Ishikawa (cell line): ENCODE data around the gene TTLL13.

Source experiments
- CEBPB ChIP-seq: IDR thresholded peaks from 2 replicates; pipeline ENCODE4 v1.6.1; 2012
- CREB1 ChIP-seq: IDR thresholded peaks from 2 replicates; pipeline ENCODE4 v1.6.1; 2012; ENCODE audit warnings: low read depth
- EGR1 ChIP-seq: IDR thresholded peaks from 2 replicates; pipeline ENCODE4 v1.6.1; 2012
- EP300 ChIP-seq: IDR thresholded peaks from 2 replicates; pipeline ENCODE4 v1.6.1; 2012; ENCODE audit warnings: borderline replicate concordance
- FOXM1 ChIP-seq: IDR thresholded peaks from 2 replicates; pipeline ENCODE4 v1.6.1; 2012; ENCODE audit warnings: low read depth, borderline replicate concordance
- NFIC ChIP-seq: IDR thresholded peaks from 2 replicates; pipeline ENCODE4 v1.6.1; 2012
- RAD21 ChIP-seq: IDR thresholded peaks from 2 replicates; pipeline ENCODE4 v1.6.1; 2012; ENCODE audit warnings: low read depth
- REST ChIP-seq: IDR thresholded peaks from 2 replicates; pipeline ENCODE4 v1.6.1; 2012; ENCODE audit warnings: low read depth, mild to moderate bottlenecking
- TAF1 ChIP-seq: IDR thresholded peaks from 2 replicates; pipeline ENCODE4 v1.6.1; 2012; ENCODE audit warnings: low read depth, mild to moderate bottlenecking
- TCF12 ChIP-seq: IDR thresholded peaks from 2 replicates; pipeline ENCODE4 v1.6.1; 2012; ENCODE audit warnings: low read depth
- TEAD4 ChIP-seq: IDR thresholded peaks from 2 replicates; pipeline ENCODE4 v1.6.1; 2012
- USF1 ChIP-seq: IDR thresholded peaks from 2 replicates; pipeline ENCODE4 v1.6.1; 2012
- YY1 ChIP-seq: IDR thresholded peaks from 2 replicates; pipeline ENCODE4 v1.6.1; 2012; ENCODE audit warnings: low read depth
- ZBTB7A ChIP-seq: IDR thresholded peaks from 2 replicates; pipeline ENCODE4 v1.6.1; 2012; ENCODE audit warnings: low read depth
- TF ChIP-seq, protein P1 (sequence below): IDR thresholded peaks from 2 replicates; pipeline ENCODE4 v1.6.1; 2012

The TTLL13 gene

GRCh38 chr15:90202929-90203328, 46.4 kb upstream of the TTLL13 start:
- TF ChIP-seq USF1 (no peak), TEAD4 (no peak), ZBTB7A (no peak), TAF1 (no peak), NFIC (no peak), EP300 (no peak), RAD21 (no peak), EGR1 (no peak), FOXM1 (no peak)

GRCh38 chr15:90203473-90203872, 45.9 kb upstream of the TTLL13 start:
- TF ChIP-seq CEBPB = no peak
- TF ChIP-seq TEAD4 = no peak
- no peak for TF ChIP-seq CREB1
- no peak for TF ChIP-seq YY1
- TF ChIP-seq TCF12 = no peak
- no peak for TF ChIP-seq FOXM1
- TF ChIP-seq EP300 = no peak
- no peak for TF ChIP-seq EGR1
- no peak for TF ChIP-seq NFIC
- no peak for TF ChIP-seq USF1
- TF ChIP-seq ZBTB7A = no peak
- TF ChIP-seq, protein P1, sequence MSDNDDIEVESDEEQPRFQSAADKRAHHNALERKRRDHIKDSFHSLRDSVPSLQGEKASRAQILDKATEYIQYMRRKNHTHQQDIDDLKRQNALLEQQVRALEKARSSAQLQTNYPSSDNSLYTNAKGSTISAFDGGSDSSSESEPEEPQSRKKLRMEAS = no peak
- TF ChIP-seq REST = no peak
- no peak for TF ChIP-seq RAD21
- TF ChIP-seq TAF1 = no peak

DNA sequence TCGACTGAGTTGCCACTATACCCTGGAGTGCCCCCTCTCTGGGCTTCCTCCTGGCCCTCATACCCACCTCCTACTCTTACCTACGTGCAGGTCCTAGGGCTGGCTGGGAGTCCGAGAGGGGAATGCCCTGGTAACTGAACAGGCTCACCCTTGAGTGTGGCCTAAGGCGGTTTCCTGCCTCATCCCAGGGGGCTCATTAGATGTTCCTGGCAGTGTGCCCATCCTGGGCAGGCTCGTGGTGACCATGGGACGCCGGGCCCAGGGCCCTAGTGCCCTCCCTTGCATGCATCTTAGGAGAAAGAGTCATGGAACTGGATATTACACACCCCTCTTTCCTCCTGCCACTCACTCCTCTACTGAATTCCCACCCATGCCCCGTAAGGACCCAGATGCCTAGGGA, 45.4 kb upstream of the TTLL13 start:
- TF ChIP-seq EP300 (peak; percentile 42; the same call in 1 of the 2 replicates), TEAD4 (no peak), NFIC (peak; percentile 80)

GRCh38 chr15:90205050-90205848, 44.1 kb upstream of the TTLL13 start:
- TF ChIP-seq REST (no peak), USF1 (no peak), NFIC (no peak), TAF1 (no peak)
- TF ChIP-seq, protein P1 = no peak

GRCh38 chr15:90205886-90206285, 43.5 kb upstream of the TTLL13 start:
- TF ChIP-seq FOXM1 = no peak
- no peak for TF ChIP-seq YY1
- no peak for TF ChIP-seq ZBTB7A
- TF ChIP-seq CEBPB = no peak
- no peak for TF ChIP-seq TAF1
- no peak for TF ChIP-seq TEAD4
- TF ChIP-seq, protein P1 = no peak
- TF ChIP-seq EGR1 = no peak
- no peak for TF ChIP-seq EP300
- TF ChIP-seq NFIC = no peak
- TF ChIP-seq REST = no peak
- no peak for TF ChIP-seq TCF12
- no peak for TF ChIP-seq USF1
- TF ChIP-seq CREB1 = no peak
- no peak for TF ChIP-seq RAD21
